Dedifferentiated amniotic fluid mesenchymal stem cell (primary cell): ENCODE measurements around the gene ABCC6.
"Not testable (repeated sequence)": the region's sequence is repeated elsewhere in the genome, so short reads cannot be mapped to it uniquely, and the experiment has no call there.

ENCODE experiments used
- DNase-seq: peaks from one replicate; pipeline ENCODE4 v3.0.0-alpha.2; 2016; ENCODE audit errors: extremely low spot score

Gene ABCC6

GRCh38 chr16:16190546-16190945, 32.7 kb downstream of the ABCC6 start:
- DNase-seq: peak; percentile 12

GRCh38 chr16:16189842-16190241, 33.5 kb downstream of the ABCC6 start:
- DNase-seq: no peak

- no peak for DNase-seq
Measured at GRCh38 chr16:16188827-16189226, 34.5 kb downstream of the ABCC6 start.

GRCh38 chr16:16186820-16187219, 36.5 kb downstream of the ABCC6 start:
- peak; percentile 9 for DNase-seq

- DNase-seq: no peak
Measured at GRCh38 chr16:16185095-16185494, 38.2 kb downstream of the ABCC6 start.

- DNase-seq: no peak
Measured at GRCh38 chr16:16184594-16184993, 38.7 kb downstream of the ABCC6 start.

GRCh38 chr16:16183562-16183961, 39.7 kb downstream of the ABCC6 start:
- DNase-seq: no peak

GRCh38 chr16:16182918-16183317, 40.4 kb downstream of the ABCC6 start:
- DNase-seq: no peak

- DNase-seq: peak; percentile 19
Measured at GRCh38 chr16:16181748-16182147, 41.5 kb downstream of the ABCC6 start.

- no peak for DNase-seq
Measured at GRCh38 chr16:16178455-16179162, 44.7 kb downstream of the ABCC6 start.

- no peak for DNase-seq
Measured at GRCh38 chr16:16176328-16176727, 47.0 kb downstream of the ABCC6 start.

GRCh38 chr16:16175296-16175695, 48.0 kb downstream of the ABCC6 start:
- no peak for DNase-seq

GRCh38 chr16:16172991-16173390, 50.3 kb downstream of the ABCC6 start:
- DNase-seq: no peak

- DNase-seq: no peak
Measured at GRCh38 chr16:16171332-16171919, 51.9 kb downstream of the ABCC6 start.

- DNase-seq: no peak
Measured at GRCh38 chr16:16169615-16170014, 53.7 kb downstream of the ABCC6 start.

- DNase-seq: no peak
Measured at GRCh38 chr16:16168431-16168830, 54.9 kb downstream of the ABCC6 start.

GRCh38 chr16:16167927-16168326, 55.4 kb downstream of the ABCC6 start:
- DNase-seq: no peak

- DNase-seq: no peak
Measured at GRCh38 chr16:16166949-16167348, 56.3 kb downstream of the ABCC6 start.

- DNase-seq: no peak
Measured at GRCh38 chr16:16166085-16166484, 57.2 kb downstream of the ABCC6 start.

GRCh38 chr16:16164243-16164642, 59.1 kb downstream of the ABCC6 start:
- DNase-seq: no peak

GRCh38 chr16:16163571-16163970, 59.7 kb downstream of the ABCC6 start:
- DNase-seq: no peak

- no peak for DNase-seq
Measured at GRCh38 chr16:16163109-16163508, 60.2 kb downstream of the ABCC6 start.

- no peak for DNase-seq
Measured at GRCh38 chr16:16162591-16162990, 60.7 kb downstream of the ABCC6 start.

GRCh38 chr16:16161840-16162239, 61.5 kb downstream of the ABCC6 start:
- DNase-seq: not testable (repeated sequence)
